B cell (primary cell): Measurements from ENCODE around the gene SIT1. TPM values are rescaled to one million over a fixed set of nuclear protein-coding genes. Genes with fewer than 3 reads are reported as not detected.

Source experiments
- ATAC-seq: fragments of 200-7000 bp; cut with Tn5 transposase; one replicate; pipeline ENCODE4 v1.10.0; 2021; ENCODE audit warnings: low read depth, mild to moderate bottlenecking, moderate number of reproducible peaks, moderate library complexity
- CTCF ChIA-PET: fragments of 350-600 bp; sonication (Branson Sonifier 250); formaldehyde crosslinking; loops from one replicate; lab custom pipeline; 2021; ENCODE audit warnings: antibody characterized with exemption, inconsistent platforms; lab: Charles Lee
- POLR2A ChIA-PET: fragments of 350-600 bp; sonication (Branson Sonifier 250); formaldehyde crosslinking; loops from one replicate; lab custom pipeline; 2021; ENCODE audit warnings: antibody characterized with exemption; lab: Charles Lee
- DNase-seq: peaks from one replicate; pipeline ENCODE4 v3.0.0; 2013
- H2AFZ ChIP-seq: 2 replicates; pipeline ENCODE4 v1.6.1; 2012; ENCODE audit warnings: mild to moderate bottlenecking, low read depth, low read length; ENCODE audit not compliant: insufficient read depth, poor library complexity, severe bottlenecking
- H3K27ac ChIP-seq, 2 donors: 1 replicate in 1 of 2; 2 replicates in 1 of 2; pipeline ENCODE4 v1.5.1; 2012 to 2013; ENCODE audit warnings: low read length in 2 of 2, mild to moderate bottlenecking in 2 of 2, moderate library complexity in 1 of 2
- H3K27me3 ChIP-seq, 4 experiments: fragments of 200-600 bp in 1 of 4; sonication (generic) in 1 of 4; replicated peaks in 1 of 4; 1 replicate in 2 of 4; 2 replicates in 2 of 4; pipeline versions ENCODE4 v1.6.1 to v1.7.0; 2013 to 2016; ENCODE audit warnings: low read length in 3 of 4, mild to moderate bottlenecking in 2 of 4, mixed read lengths in 1 of 4, moderate library complexity in 1 of 4; ENCODE audit not compliant: insufficient read depth in 4 of 4, control insufficient read depth in 3 of 4; ENCODE audit errors: control extremely low read depth in 1 of 4
- H3K36me3 ChIP-seq, 2 experiments: replicated peaks in 1 of 2; 1 replicate in 1 of 2; 2 replicates in 1 of 2; pipeline versions ENCODE4 v1.6.1 to v1.7.1; 2013; ENCODE audit warnings: low read length in 1 of 2; ENCODE audit not compliant: insufficient read depth in 2 of 2, control insufficient read depth in 1 of 2; ENCODE audit errors: control extremely low read depth in 1 of 2, extremely low read depth in 1 of 2
- H3K4me1 ChIP-seq, 2 donors: fragments of 200-600 bp in 1 of 2; sonication (generic) in 1 of 2; 1 replicate in 1 of 2; 2 replicates in 1 of 2; pipeline versions ENCODE4 v1.5.1 to v1.6.1; 2013 to 2017; ENCODE audit warnings: low read length in 2 of 2; ENCODE audit not compliant: control insufficient read depth in 2 of 2, insufficient read depth in 2 of 2
- H3K4me2 ChIP-seq: replicated peaks from 2 replicates; pipeline ENCODE3; 2012; ENCODE audit warnings: mild to moderate bottlenecking, low read depth, low read length; ENCODE audit not compliant: poor library complexity, severe bottlenecking
- H3K4me3 ChIP-seq, 5 experiments: fragments of 200-600 bp in 1 of 5; sonication (generic) in 1 of 5; 1 replicate in 3 of 5; 2 replicates in 2 of 5; pipeline versions ENCODE4 v1.5.1 to v1.7.0; 2011 to 2016; ENCODE audit warnings: low read length in 4 of 5, mild to moderate bottlenecking in 4 of 5, low read depth in 2 of 5, control low read depth in 1 of 5, moderate library complexity in 1 of 5; ENCODE audit not compliant: insufficient read depth in 1 of 5; ENCODE audit errors: control extremely low read depth in 1 of 5, extremely low read depth in 1 of 5
- H3K79me2 ChIP-seq: fragments of 200-600 bp; sonication (generic); one replicate; pipeline ENCODE4 v1.6.0; 2016; ENCODE audit warnings: low read length; ENCODE audit not compliant: control insufficient read depth, insufficient read depth
- H3K9ac ChIP-seq: fragments of 200-600 bp; sonication (generic); 2 replicates; pipeline ENCODE4 v1.6.1; 2017; ENCODE audit warnings: mild to moderate bottlenecking, low read length, moderate library complexity
- H3K9me3 ChIP-seq, 3 donors: one replicate each; pipeline versions ENCODE4 v1.6.1 to v1.7.1; 2013; ENCODE audit warnings: low read length in 2 of 3; ENCODE audit not compliant: control insufficient read depth in 2 of 3, insufficient read depth in 1 of 3; ENCODE audit errors: control extremely low read depth in 1 of 3
- H4K20me1 ChIP-seq: 2 replicates; pipeline ENCODE4 v1.6.0; 2012; ENCODE audit warnings: mild to moderate bottlenecking, low read length; ENCODE audit not compliant: insufficient read depth, control insufficient read depth, poor library complexity, severe bottlenecking
- H3K27ac Mint-ChIP-seq: one replicate; pipeline ENCODE4 v1.8.0; 2021; ENCODE audit warnings: mixed read lengths
- H3K27me3 Mint-ChIP-seq: one replicate; pipeline ENCODE4 v1.8.0; 2021; ENCODE audit warnings: mixed read lengths
- H3K4me1 Mint-ChIP-seq: one replicate; pipeline ENCODE4 v1.8.0; 2021; ENCODE audit warnings: mixed read lengths
- H3K4me3 Mint-ChIP-seq: one replicate; pipeline ENCODE4 v1.8.0; 2021; ENCODE audit warnings: mixed read lengths
- H3K9me3 Mint-ChIP-seq: one replicate; pipeline ENCODE4 v1.8.0; 2022; ENCODE audit warnings: mixed read lengths; ENCODE audit not compliant: insufficient read depth
- CTCF ChIP-seq: fragments of 200-600 bp; IDR thresholded peaks from one replicate; pipeline ENCODE4 v1.8.0; 2022; ENCODE audit warnings: antibody characterized with exemption, mild to moderate bottlenecking
- EZH2 ChIP-seq: IDR thresholded peaks from 2 replicates; pipeline ENCODE4 v1.6.1; 2012; ENCODE audit warnings: borderline replicate concordance, low read depth, mild to moderate bottlenecking, moderate library complexity, low read length; ENCODE audit not compliant: insufficient read depth, poor library complexity, severe bottlenecking
- WGBS: methylation state at CpG from one replicate; pipeline ENCODE4 v1.1.5; 2013; ENCODE audit warnings: missing lambda C conversion rate; ENCODE audit not compliant: insufficient coverage; 5-methylcytosine and 5-hydroxymethylcytosine counted together
- intact Hi-C: fragments of 100-400 bp; cut with micrococcal nuclease; formaldehyde crosslinking; loops from one replicate; pipeline ENCODE4 v1.10.0; 2022
- polyA plus RNA-seq: library from polyadenylated mRNA; depleted of rRNA; stranded (reverse); fragments of >200 nt; gene quantifications from 2 replicates; pipeline ENCODE4 v1.2.3, GENCODE V29; 2012
- total RNA-seq, 2 donors: library from RNA; stranded (reverse); fragments of 120-200 nt in 1 of 2; gene quantifications; 1 replicate in 1 of 2; 2 replicates in 1 of 2; pipeline versions ENCODE4 v1.2.3 to v1.2.4, GENCODE V29; 2013 to 2022

Gene SIT1
- total and polyA plus RNA-seq, 2 donors (not counting 1 experiment from before 2014, with no cell fraction given), result 37.1 to 38.5 TPM

- Histone ChIP-seq H3K9ac (no peak overlapping the region), H3K4me3 (no peak overlapping the region), H3K4me2 (no peak overlapping the region), H3K4me1 (peaks cover 14 to 16% of the 10 kb centered on the region in 2 donors), H3K27ac (no peak overlapping the region), H3K27me3 (no peaks in the 10 kb centered on the region), H2AFZ (no peak overlapping the region), H3K36me3 (no peaks in the 10 kb centered on the region), H3K9me3 (no peaks in the 10 kb centered on the region), H4K20me1 (no peaks in the 10 kb centered on the region), H3K79me2 (peaks cover 6% of the 10 kb centered on the region)
- ChIA-PET CTCF (interaction anchor here (0.7 to 3.0 kb wide), 7 partner anchors 8 to 68 kb away, joined by 3 to 21 read pairs (median 4); no protein-coding TSS in a partner anchor), POLR2A (interaction anchor here (0.6 to 1.8 kb wide), 4 partner anchors 9 to 99 kb away, joined by 3 to 9 read pairs (median 4); no protein-coding TSS in a partner anchor)
- DNase-seq (no peak), ATAC-seq (no peak)
- no peak for TF ChIP-seq CTCF
- intact Hi-C loops, result no loop called here
- H3K4me3 Mint-ChIP-seq, result no peak overlapping the region
- peak overlapping the region; percentile 10 for H3K27ac Mint-ChIP-seq
- no peaks in the 10 kb centered on the region for H3K27me3 Mint-ChIP-seq
- H3K4me1 Mint-ChIP-seq, result peaks cover 37% of the 10 kb centered on the region
- 99% methylated on average over 6 of the region's 6 CpGs for WGBS
- H3K9me3 Mint-ChIP-seq, result no peaks in the 10 kb centered on the region
Observed at GRCh38 chr9:35628389-35628991, 22.2 kb downstream of the SIT1 start.

GRCh38 chr9:35627575-35627974, 23.2 kb downstream of the SIT1 start:
- Mint-ChIP-seq H3K27me3 (no peaks in the 10 kb centered on the region), H3K9me3 (no peaks in the 10 kb centered on the region), H3K27ac (peak overlapping the region; percentile 56), H3K4me1 (peaks cover 36% of the 10 kb centered on the region), H3K4me3 (no peak overlapping the region)
- no peak overlapping the region for H3K4me2 ChIP-seq
- no peaks in the 10 kb centered on the region for H3K9me3 ChIP-seq
- H2AFZ ChIP-seq, result no peak overlapping the region
- no peak overlapping the region for H3K9ac ChIP-seq
- ChIA-PET CTCF (interaction anchor here (1.2 to 3.4 kb wide), 7 partner anchors 12 to 68 kb away, joined by 3 to 21 read pairs (median 8); no protein-coding TSS in a partner anchor), POLR2A (interaction anchor here (1.1 kb wide), 1 partner anchor 13 kb away, joined by 4 read pairs; no protein-coding TSS in a partner anchor)
- 17% methylated on average over 1 of the region's 2 CpGs for WGBS
- TF ChIP-seq EZH2 (no peak), CTCF (no peak)
- H4K20me1 ChIP-seq, result no peaks in the 10 kb centered on the region
- H3K79me2 ChIP-seq, result peaks cover 4% of the 10 kb centered on the region
- H3K4me1 ChIP-seq, result peaks cover 12 to 15% of the 10 kb centered on the region in 2 donors
- no peaks in the 10 kb centered on the region for H3K36me3 ChIP-seq
- H3K27me3 ChIP-seq, result no peaks in the 10 kb centered on the region
- no peak overlapping the region for H3K4me3 ChIP-seq
- intact Hi-C loops, result no loop called here
- ATAC-seq (no peak), DNase-seq (no peak)
- no peak overlapping the region for H3K27ac ChIP-seq
